MCF 10A (cell line): ENCODE data around the gene GDE1. TPM values are rescaled to one million over a fixed set of nuclear protein-coding genes. Genes with fewer than 3 reads are reported as not detected.

Experiments used
- BruUV-seq: library from RNA; stranded (reverse); fragments of 400-500 nt; replicated peaks from 2 replicates; lab custom pipeline; 2021; lab: Mats Ljungman, UMichigan
- CTCF ChIA-PET: fragments of 300-600 bp; sonication (Branson Sonifier 250); formaldehyde crosslinking; extraction: SDS; loops from one replicate; lab custom pipeline; 2021; ENCODE audit warnings: antibody characterized with exemption, inconsistent platforms; lab: Yijun Ruan, JAX
- POLR2A ChIA-PET: fragments of 300-600, 350-650 bp; sonication (Branson Sonifier 250); formaldehyde crosslinking; extraction: SDS; loops from one replicate; lab custom pipeline; 2020; ENCODE audit warnings: antibody characterized with exemption, inconsistent platforms; lab: Yijun Ruan, JAX
- DNase-seq: peaks from one replicate; pipeline ENCODE4 v3.0.0-alpha.2; 2018; ENCODE audit not compliant: unreplicated experiment
- H3K27ac Mint-ChIP-seq: one replicate; pipeline ENCODE4 v1.8.0; 2022; ENCODE audit warnings: mild to moderate bottlenecking, low read depth, mixed read lengths; ENCODE audit not compliant: unreplicated experiment
- H3K27me3 Mint-ChIP-seq: one replicate; pipeline ENCODE4 v1.8.0; 2022; ENCODE audit warnings: mixed read lengths; ENCODE audit not compliant: insufficient read depth, unreplicated experiment
- H3K36me3 Mint-ChIP-seq: one replicate; pipeline ENCODE4 v1.8.0; 2022; ENCODE audit warnings: mild to moderate bottlenecking, moderate library complexity, mixed read lengths; ENCODE audit not compliant: insufficient read depth, unreplicated experiment
- H3K4me1 Mint-ChIP-seq: one replicate; pipeline ENCODE4 v1.8.0; 2022; ENCODE audit warnings: mixed read lengths; ENCODE audit not compliant: insufficient read depth, unreplicated experiment
- H3K4me3 Mint-ChIP-seq: one replicate; pipeline ENCODE4 v1.8.0; 2022; ENCODE audit warnings: mild to moderate bottlenecking, moderate library complexity, mixed read lengths; ENCODE audit not compliant: unreplicated experiment
- H3K9me3 Mint-ChIP-seq: one replicate; pipeline ENCODE4 v1.8.0; 2022; ENCODE audit warnings: mixed read lengths; ENCODE audit not compliant: unreplicated experiment
- intact Hi-C: fragments of 100-400 bp; cut with micrococcal nuclease; formaldehyde crosslinking; loops from 2 replicates; pipeline ENCODE4 v1.14.1; 2022
- total RNA-seq: library from RNA; stranded (reverse); gene quantifications from 2 replicates; pipeline ENCODE4 v1.2.3, GENCODE V29; 2022
- TF ChIP-seq, protein P1 (sequence below): fragments of 200-600 bp; IDR thresholded peaks from one replicate; pipeline ENCODE4 v1.8.0; 2022; ENCODE audit warnings: antibody characterized with exemption, mild to moderate bottlenecking; ENCODE audit not compliant: unreplicated experiment

GDE1 gene
- total RNA-seq, 1 experiment from 2014 or later, result 44.9 TPM

- Mint-ChIP-seq H3K27ac (peak overlapping the region; percentile 85), H3K27me3 (no peaks in the 10 kb centered on the region), H3K4me1 (peaks cover 45% of the 10 kb centered on the region), H3K4me3 (peak overlapping the region; percentile 87), H3K9me3 (no peaks in the 10 kb centered on the region), H3K36me3 (peaks cover 27% of the 10 kb centered on the region)
- intact Hi-C loops, result no loop called here
- peak; percentile 28 for DNase-seq
- ChIA-PET CTCF (interaction anchor here (0.6 to 3.0 kb wide), 4 partner anchors 17 to 545 kb away, joined by 3 to 11 read pairs (median 4); no protein-coding TSS in a partner anchor), POLR2A (interaction anchor here (0.7 to 2.4 kb wide), 7 partner anchors 10 to 347 kb away, joined by 3 to 12 read pairs (median 3); partner anchors contain the start of gene VPS35L)
- TF ChIP-seq, protein P1, sequence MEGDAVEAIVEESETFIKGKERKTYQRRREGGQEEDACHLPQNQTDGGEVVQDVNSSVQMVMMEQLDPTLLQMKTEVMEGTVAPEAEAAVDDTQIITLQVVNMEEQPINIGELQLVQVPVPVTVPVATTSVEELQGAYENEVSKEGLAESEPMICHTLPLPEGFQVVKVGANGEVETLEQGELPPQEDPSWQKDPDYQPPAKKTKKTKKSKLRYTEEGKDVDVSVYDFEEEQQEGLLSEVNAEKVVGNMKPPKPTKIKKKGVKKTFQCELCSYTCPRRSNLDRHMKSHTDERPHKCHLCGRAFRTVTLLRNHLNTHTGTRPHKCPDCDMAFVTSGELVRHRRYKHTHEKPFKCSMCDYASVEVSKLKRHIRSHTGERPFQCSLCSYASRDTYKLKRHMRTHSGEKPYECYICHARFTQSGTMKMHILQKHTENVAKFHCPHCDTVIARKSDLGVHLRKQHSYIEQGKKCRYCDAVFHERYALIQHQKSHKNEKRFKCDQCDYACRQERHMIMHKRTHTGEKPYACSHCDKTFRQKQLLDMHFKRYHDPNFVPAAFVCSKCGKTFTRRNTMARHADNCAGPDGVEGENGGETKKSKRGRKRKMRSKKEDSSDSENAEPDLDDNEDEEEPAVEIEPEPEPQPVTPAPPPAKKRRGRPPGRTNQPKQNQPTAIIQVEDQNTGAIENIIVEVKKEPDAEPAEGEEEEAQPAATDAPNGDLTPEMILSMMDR, result no peak
- TSS peak; percentile 38 for BruUV-seq
Observed at GRCh38 chr16:19520861-19521331, 1.0 kb downstream of the GDE1 start.

DNA sequence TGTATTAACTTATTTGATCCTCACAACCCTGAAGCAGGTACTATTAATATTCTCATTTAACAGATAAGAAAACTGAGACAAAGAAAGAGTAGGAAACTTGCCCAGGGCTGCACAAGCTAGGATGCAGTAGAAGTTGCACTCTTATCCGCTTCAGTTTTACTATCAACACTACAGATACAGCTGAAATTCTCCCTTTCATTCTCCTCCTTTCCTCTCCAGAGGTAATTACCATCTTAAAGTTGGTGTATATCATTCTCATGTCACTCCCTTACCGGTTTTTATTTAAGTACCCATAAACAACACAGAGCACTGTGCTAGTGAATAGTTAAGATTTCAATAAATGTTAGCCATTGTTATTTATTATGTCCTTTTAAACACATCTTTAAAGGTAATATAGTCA lies 3.5 kb downstream of the GDE1 start:
- no peak overlapping the region for H3K27ac Mint-ChIP-seq
- peaks cover 41% of the 10 kb centered on the region for H3K4me1 Mint-ChIP-seq
- intact Hi-C loops, result no loop called here
- TF ChIP-seq, protein P1, result no peak
- H3K4me3 Mint-ChIP-seq, result no peak overlapping the region
- CTCF ChIA-PET, result interaction anchor here (0.7 to 3.0 kb wide), 4 partner anchors 15 to 409 kb away, joined by 3 to 11 read pairs (median 5); no protein-coding TSS in a partner anchor
- no peaks in the 10 kb centered on the region for H3K9me3 Mint-ChIP-seq
- BruUV-seq, result no TSS peak
- no peaks in the 10 kb centered on the region for H3K27me3 Mint-ChIP-seq
- no peak for DNase-seq
- H3K36me3 Mint-ChIP-seq, result peaks cover 47% of the 10 kb centered on the region
- POLR2A ChIA-PET, result interaction anchor here (1.1 to 2.1 kb wide), 2 partner anchors 10 to 37 kb away, joined by 3 to 9 read pairs; partner anchors contain the start of gene VPS35L

GRCh38 chr16:19517424-19518089 lies 4.3 kb downstream of the GDE1 start:
- Mint-ChIP-seq H3K9me3 (no peaks in the 10 kb centered on the region), H3K4me3 (peak overlapping the region; percentile 37), H3K27ac (peak overlapping the region; percentile 84), H3K36me3 (peaks cover 53% of the 10 kb centered on the region), H3K4me1 (peaks cover 42% of the 10 kb centered on the region), H3K27me3 (no peaks in the 10 kb centered on the region)
- no TSS peak for BruUV-seq
- ChIA-PET CTCF (interaction anchor here (0.6 to 2.8 kb wide), 5 partner anchors 15 to 408 kb away, joined by 3 to 23 read pairs (median 4); no protein-coding TSS in a partner anchor), POLR2A (interaction anchor here (0.7 to 2.1 kb wide), 6 partner anchors 9 to 516 kb away, joined by 3 to 9 read pairs (median 3); partner anchors contain the start of gene VPS35L)
- peak; percentile 80 for DNase-seq
- TF ChIP-seq, protein P1, result no peak
- intact Hi-C loops, result no loop called here

DNA sequence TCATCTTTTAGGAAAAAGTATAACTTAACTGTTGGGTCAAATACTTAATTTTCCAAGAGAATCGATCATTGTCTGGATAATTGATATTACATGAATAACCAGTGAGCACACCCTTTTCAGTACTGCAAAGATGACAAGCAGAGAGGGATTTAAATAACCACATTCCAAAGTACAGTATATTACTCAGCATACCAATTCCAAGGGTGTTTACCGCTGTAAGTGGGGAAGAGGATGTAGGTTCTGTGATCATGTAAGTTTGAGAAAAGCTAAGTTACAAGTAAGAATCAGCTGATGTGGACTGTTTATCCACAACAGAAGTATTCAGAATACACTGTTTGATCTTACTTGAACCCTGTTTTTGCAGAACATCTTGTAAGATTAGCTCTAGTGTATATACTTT lies 6.1 kb downstream of the GDE1 start:
- Mint-ChIP-seq H3K36me3 (peaks cover 59% of the 10 kb centered on the region), H3K27ac (no peak overlapping the region), H3K9me3 (no peaks in the 10 kb centered on the region), H3K4me1 (peaks cover 37% of the 10 kb centered on the region), H3K4me3 (no peak overlapping the region), H3K27me3 (no peaks in the 10 kb centered on the region)
- CTCF ChIA-PET, result interaction anchor here (0.5 to 2.8 kb wide), 7 partner anchors 13 to 430 kb away, joined by 3 to 23 read pairs (median 3); no protein-coding TSS in a partner anchor
- TF ChIP-seq, protein P1, result no peak
- no TSS peak for BruUV-seq
- POLR2A ChIA-PET, result interaction anchor here (1.5 to 2.0 kb wide), 2 partner anchors 9 to 13 kb away, joined by 3 to 7 read pairs; partner anchors contain the start of gene CCP110
- intact Hi-C loops, result no loop called here
- no peak for DNase-seq
